ENCODE measurements around the gene CHL1.

DNA sequence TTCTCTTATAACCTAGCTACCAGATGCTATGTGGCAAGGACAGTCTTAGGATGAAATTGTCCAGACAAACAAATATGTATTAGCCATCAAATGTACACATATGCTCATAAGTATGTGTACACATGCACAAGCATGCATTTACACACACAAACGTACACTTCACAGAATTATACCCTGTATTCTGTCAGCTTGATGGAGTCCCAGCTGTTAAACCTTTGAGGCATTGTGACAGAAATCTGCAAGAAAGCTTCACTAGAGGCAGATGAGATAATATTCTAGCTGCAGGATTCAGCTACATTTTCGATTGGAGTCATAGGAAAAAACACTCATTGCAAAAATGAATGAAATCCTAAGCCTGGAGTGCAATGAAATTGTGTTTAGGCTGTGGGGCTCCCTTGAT, 110.6 kb downstream of the CHL1 start:
- TF ChIP-seq, protein P1, sequence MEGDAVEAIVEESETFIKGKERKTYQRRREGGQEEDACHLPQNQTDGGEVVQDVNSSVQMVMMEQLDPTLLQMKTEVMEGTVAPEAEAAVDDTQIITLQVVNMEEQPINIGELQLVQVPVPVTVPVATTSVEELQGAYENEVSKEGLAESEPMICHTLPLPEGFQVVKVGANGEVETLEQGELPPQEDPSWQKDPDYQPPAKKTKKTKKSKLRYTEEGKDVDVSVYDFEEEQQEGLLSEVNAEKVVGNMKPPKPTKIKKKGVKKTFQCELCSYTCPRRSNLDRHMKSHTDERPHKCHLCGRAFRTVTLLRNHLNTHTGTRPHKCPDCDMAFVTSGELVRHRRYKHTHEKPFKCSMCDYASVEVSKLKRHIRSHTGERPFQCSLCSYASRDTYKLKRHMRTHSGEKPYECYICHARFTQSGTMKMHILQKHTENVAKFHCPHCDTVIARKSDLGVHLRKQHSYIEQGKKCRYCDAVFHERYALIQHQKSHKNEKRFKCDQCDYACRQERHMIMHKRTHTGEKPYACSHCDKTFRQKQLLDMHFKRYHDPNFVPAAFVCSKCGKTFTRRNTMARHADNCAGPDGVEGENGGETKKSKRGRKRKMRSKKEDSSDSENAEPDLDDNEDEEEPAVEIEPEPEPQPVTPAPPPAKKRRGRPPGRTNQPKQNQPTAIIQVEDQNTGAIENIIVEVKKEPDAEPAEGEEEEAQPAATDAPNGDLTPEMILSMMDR (IDR thresholded peaks at IDR 0.05; ENCODE audit: low read depth, low read length, poor library complexity, severe bottlenecking), result no peak
- TF ChIP-seq EZH2phosphoT487 (IDR thresholded peaks at IDR 0.05; ENCODE audit: borderline replicate concordance, low read length), result no peak
